Esophagus squamous epithelium (tissue), 4 donors: ENCODE results near the gene SMLR1.

Experiments
- CTCF ChIP-seq, 6 experiments: fragments of 450-650 bp in 4 of 6; fragments of 200-600 bp in 2 of 6; sonication (generic) in 2 of 6; IDR thresholded peaks; one replicate each; pipeline ENCODE4 v1.5.1; 2016 to 2019; ENCODE audit warnings: antibody characterized with exemption in 6 of 6, mild to moderate bottlenecking in 4 of 6, moderate library complexity in 4 of 6
- POLR2A ChIP-seq, 4 donors: fragments of 450-650 bp; IDR thresholded peaks; one replicate each; pipeline ENCODE4 v1.6.1; 2017; ENCODE audit warnings: antibody characterized with exemption in 4 of 4, mild to moderate bottlenecking in 4 of 4, moderate library complexity in 3 of 4

- TF ChIP-seq CTCF (IDR thresholded peaks at IDR 0.05) (peak in 4 of 6 experiments; percentile 20 to 55 (median 28)), POLR2A (IDR thresholded peaks at IDR 0.05) (no peak)
Observed at GRCh38 chr6:130843575-130844320, 16.5 kb downstream of the SMLR1 start.
